ENCODE measurements around the gene APOD. TPM values are rescaled to one million over a fixed set of nuclear protein-coding genes. Genes with fewer than 3 reads are reported as not detected.

Gene APOD
- total RNA-seq, 1 donor from 2014 or later = 3.5 TPM

DNA sequence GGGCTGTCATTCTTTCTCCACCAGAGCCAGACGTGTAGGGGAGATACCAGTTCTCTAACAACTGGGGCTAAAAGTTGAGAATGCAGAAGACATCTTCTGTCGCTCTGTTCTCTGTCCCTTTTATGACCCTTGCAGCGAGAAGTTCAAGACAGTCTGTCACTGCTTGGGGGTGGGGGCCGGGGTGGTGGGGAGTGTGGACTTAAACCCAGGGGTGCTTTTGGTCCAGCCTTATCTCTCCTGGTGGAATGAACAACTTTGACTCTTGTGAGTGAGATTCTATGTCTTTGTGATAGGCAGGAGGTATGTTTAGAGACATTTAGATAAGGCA lies 767 bp upstream of the APOD start:
- no peak for ATAC-seq

DNA sequence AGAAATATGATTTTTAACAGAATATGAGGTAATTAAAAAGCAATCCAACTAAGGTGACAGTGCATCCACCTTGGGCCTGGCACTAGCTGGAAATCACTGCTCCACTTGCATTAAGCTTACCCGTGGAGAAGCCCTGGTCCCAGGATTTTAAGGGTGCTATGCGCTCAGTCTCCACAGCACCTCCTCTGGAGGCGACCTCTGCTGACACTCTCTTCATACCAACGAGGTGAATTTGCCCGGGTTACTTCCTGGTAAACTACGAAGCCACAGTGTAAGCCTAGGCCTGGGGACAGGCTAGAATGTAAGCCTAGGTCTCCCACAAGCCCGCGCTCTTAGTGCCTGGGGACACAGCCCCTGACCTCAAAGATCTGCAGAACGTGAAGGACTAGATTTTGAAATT lies 793 bp downstream of the APOD start:
- peak; percentile 26 for ATAC-seq

DNA sequence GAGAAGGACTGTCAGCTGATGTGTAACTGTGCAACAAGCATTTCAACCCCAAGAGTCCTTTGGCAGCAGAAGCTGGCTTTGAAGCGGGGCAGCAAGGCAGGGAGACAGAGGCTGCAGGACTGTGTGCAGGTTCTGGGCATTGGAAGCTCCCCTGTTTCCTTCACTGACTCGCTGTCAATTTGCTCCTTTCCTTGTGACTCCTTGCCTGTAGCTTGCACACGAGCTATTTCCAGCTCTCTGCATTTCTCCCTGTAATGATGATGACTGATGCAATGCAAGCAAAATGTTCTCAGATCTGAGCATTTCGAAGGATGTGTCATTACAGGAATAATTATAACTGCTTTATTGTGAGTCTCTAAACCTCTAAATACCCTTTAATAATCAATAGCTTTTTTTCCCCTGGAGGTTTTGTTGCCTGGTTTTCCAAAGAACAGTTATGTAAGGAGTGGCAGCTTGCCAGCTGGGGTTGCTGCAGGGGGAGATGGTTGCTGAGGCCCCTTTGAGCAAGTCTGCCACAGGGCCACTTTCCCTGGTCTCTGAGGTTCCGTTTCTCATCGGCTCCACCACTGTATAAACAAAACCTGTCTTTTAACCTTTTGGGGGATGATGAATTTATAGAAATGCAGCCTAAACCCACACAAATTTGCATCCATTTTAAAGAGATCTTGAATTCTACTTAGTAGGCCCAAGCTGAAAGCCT lies 2.8 kb downstream of the APOD start:
- ATAC-seq = no peak

DNA sequence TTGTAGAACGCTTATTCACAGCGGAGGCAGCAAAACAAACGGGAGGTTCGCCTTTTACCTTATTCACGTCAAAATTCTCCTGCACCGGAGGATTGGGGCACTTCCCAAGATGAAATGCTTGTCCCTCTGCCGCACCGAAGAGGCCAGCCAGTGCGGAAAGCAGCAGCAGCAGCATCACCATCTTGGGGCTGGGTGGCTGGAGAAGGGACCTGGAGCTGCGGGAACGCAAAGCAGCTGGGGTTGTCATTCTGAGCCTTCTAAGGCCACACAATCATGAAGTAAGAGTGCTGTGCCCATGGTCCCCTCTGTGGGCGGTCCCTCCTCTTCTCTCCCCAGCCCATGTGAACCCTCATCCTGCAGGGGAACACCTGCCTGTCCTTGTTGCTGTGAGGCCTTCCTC lies 4.5 kb downstream of the APOD start:
- ATAC-seq = no peak

DNA sequence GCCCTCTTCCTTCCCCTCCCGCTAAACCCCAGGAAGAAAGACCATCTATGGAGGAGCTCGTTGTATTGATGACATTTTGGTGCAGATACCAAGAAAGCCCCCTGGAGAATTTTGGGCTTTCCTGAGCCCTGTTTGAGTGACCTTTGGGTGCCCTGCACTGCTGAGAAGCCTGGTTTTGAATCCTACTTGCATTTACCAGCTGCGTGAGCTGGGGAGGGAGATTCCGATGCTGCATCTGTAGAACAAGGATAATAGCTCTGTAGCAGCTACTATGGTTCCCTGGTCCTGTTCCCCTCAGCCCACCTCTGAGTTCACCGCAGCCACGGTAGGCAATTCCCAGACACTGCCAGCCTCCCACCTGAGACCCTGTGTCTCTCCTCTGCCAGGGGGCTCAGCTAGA lies 5.2 kb downstream of the APOD start:
- no peak for ATAC-seq

DNA sequence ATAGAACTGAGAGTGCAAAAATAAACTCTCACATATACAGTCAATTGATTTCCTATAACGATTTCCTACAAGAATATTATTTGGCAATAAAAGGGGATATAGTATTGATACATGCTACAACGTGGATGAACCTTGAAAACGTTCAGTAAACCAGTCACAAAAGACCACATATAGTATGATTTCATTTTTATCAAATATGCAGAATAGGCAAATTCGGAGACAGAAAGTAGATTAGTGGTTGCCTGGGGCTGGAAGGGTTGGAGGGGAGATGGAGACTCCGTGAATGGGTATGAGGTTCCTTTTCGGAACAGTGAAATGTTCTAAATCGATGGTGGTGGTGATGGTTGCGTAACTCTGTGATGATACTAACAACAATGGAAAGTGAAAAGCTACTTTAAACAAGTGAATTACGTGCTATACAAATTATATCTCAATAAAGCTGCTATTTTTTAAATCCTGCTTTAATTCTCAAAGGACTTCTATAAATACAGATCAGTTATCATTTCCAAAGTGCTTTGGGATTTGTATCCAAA lies 6.0 kb downstream of the APOD start:
- ATAC-seq = no peak

DNA sequence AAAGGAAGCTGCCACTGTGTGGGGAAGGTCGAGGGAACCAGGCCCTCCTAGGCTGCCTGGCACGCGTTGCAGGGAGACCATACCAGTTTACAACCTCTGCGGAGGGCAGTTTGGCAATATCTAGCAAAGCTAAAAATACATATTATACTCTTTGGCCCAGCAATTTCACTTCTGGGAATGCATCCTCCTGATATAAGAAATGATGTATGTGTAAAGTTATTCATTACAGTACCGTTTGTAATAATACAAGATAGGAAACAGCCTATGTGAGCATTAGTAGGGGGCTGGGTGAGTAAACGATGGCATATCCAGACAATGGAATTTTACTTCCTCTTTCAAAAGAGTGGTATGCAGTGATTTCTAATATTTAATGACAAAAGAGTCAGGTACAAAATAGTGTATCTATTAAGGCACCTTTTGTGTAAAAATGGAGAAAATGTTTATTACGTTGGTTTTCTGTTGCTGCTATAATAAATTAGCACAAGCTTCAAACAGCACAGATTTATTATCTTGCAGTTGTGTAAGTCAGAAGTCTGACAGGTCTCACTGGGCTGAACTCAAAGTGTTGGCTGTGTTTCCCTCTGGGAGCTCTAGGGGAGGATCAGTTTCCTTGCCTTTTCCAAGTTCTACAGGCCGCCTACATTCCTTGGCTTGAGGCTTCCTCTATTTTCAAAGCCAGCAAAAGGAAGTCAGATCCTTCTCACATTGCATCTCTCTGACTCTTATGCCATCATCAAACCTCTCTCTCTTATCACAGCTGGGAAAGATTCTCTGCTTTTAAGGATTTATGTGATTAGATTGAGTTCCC lies 9.0 kb downstream of the APOD start:
- ATAC-seq = no peak

DNA sequence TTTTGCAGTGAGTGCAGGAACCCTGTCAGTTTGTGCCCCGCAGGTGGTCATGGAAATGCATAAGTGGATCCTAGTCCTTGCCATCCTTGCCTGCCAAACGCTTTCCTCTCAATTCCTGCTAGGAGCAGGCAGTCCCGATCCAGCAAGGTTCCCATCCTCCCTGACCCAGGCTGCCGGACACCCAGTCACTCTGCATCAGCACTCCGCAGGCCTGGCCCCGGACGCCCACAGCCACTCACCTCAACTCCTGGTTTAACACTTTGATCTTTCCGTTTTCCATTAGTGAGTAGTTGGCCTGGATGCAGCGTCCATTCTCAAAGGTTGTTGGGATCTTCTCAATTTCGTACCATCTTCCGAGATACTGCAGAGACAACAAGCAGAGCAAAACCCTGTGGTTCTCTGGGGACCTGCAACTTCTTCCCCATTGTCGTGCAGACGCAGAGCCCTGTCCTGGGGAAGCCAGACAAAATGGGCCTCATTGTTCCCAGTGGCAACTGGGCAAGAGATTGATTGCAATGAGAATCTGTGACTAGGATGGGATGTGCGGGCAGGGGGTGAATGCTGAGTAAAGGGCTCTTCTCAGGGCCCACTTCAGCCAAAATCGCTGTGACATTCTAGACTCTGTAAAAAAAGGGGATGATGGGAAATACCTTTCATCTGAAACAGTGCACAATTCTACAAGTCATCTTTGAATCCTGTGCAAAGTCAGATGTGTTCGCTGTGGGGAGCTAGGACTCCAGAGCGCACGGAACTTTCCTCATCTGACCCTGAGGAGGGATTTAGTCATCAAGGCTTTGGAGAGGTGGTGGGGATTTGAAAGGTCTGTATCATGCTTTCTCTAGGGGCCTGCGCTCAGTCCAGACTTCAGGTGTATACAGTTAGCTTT lies 9.9 kb downstream of the APOD start:
- no peak for ATAC-seq

DNA sequence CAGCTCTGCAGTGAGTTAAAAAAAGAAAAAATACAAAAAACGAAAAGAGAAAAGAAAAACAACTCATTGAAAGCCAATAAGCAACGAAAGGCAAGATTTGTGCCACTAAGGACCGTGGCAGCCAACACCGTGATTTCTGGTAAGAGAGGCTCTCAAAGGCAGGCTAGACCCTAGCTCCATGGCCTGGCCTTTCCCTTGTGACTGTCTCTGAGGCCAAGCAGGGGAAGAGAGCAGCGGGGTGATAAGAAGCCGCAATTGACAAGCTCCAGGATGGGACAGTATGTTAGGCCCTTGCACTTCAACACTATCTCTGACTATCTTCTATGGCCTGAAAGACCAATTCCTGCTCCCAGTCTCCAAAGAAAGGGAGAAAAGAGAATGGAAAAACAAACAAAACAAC lies 12.4 kb downstream of the APOD start:
- ATAC-seq = no peak

DNA sequence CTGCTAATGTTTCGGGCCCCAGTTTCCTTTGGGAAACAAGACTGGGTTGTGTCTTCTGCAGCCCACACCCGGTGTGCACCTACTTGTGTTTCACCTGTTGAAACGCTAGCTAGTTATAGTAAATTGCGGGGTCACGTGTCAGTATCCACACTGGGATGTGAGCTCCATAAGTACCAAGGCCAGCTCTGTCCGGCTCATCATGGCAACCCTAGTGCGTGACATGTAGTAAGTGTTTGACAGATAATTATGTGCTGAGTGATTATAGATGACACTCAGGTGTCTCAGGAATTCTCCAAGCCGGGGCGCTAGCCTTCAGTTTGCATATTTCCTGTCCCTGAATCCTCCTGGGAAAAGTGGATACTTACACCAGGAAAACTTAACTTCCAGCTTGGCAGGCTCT lies 12.8 kb downstream of the APOD start:
- no peak for ATAC-seq

DNA sequence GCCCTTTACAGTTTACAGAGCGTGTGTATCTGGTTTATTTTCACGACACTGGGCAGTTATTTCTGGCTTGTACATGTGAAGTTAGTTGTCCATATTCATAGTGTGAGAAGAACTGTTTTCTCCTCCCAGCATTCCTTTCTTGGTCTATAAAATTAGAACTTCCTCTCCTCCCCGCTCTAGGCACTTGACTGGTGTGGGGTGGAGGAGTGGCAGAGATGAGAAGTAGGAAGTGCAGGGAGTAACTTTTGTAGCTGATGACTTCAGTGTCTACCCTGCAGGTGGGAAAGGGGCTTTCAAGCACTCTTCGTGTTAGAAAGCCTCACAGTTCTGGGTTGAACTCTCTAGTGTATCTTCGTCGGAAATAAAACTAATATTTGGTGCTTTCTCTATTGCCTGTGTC lies 13.4 kb downstream of the APOD start:
- ATAC-seq = no peak

DNA sequence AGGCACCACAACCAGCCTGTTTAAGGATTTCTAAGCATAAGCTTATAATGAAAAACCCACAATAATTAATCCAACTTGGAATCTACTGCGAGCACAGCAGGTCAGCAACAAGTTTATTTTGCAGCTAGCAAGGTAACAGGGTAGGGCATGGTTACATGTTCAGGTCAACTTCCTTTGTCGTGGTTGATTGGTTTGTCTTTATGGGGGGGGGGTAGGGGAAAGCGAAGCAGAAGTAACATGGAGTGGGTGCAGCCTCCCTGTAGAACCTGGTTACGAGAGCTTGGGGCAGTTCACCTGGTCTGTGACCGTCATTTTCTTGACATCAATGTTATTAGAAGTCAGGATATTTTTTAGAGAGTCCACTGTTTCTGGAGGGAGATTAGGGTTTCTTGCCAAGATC lies 15.1 kb downstream of the APOD start:
- no peak for ATAC-seq

DNA sequence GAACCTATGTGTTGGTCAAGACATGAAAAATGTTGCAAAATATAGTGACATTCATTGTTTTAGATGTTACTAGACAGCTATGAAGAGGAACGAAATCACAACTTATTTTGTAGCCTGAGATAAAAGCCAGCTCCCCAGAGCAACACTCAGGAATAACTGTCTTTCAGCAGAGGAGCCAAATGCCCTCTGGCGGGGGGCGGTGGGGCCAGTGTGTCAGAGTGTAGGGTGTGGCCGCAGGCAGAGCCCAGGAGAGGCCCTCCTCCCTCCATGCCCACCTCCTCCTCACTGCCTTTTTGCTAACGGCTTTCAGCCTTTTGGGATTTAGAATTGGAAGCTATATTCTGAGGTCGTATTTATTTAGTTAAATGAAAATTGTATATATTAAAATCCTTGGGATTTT lies 16.9 kb downstream of the APOD start:
- no peak for ATAC-seq

DNA sequence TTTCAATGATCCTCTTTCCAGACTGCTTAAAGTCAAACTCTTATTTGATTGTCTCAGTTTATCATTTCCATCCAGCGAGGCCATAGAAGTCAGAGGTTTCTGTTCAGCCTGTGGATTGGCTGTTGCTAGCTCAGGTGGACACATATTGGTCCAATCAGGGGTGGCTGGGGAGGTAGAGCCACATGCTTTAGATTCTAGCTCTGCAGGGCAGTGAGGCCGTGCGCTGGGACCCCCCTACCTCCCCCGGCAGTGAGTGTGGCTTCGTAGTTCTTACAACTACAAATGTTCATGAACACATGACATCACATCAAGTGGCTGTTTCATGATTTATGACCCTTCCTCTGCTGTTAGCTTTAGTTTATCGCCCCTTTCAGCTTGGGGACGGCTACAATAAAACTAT lies 18.0 kb downstream of the APOD start:
- ATAC-seq = no peak

DNA sequence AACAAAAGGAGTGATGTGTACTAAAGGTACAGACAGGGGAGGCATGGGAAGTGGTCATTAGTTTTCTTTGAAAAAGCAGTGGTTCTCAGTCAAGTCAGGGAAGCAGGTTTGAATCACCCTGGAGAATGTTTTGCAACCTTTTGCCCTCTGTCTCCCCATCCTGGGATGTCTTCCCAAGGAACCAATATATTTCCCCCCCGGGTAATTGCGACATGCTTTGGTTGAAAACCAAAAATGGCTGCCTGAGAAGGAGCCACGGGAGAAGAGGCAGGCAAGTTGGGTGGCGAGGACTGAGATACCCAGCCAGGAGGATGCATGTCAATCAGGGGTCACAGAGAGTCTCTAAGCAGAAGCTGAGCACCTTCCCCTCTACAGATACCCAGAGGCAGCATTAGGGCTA lies 20.4 kb downstream of the APOD start:
- no peak for ATAC-seq

DNA sequence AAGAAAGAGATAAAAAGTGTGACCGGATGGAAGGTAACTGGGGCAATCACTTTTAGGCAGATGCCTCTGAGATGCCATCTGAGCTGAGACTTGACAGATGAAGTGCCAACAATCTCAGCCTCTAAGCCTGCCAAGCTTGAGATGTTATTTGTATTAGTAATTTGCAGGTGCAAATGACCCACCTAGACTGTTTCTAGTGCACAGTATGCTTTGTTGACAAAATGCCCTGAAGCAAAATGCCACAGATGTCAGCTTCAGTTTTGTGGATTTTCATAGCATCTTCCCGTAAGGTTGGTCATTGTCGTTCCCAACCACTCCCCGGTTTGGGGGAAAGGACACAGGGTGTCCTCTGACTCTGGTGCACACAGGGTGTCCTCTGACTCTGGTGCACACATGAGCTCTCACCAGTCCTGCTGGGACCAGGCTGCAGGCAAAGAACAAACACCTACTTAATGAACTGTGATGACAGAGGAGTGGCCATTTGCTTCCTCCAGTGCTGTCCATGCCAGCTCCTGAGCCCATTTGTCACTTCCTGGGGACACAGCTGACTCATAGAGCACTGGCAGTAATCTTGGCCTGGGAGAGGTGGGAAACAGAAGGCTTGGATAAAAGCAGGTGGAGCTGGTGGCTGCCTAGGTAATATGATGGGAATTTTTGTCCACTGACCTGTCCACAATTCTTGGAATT lies 23.9 kb downstream of the APOD start:
- ATAC-seq = peak; percentile 77

DNA sequence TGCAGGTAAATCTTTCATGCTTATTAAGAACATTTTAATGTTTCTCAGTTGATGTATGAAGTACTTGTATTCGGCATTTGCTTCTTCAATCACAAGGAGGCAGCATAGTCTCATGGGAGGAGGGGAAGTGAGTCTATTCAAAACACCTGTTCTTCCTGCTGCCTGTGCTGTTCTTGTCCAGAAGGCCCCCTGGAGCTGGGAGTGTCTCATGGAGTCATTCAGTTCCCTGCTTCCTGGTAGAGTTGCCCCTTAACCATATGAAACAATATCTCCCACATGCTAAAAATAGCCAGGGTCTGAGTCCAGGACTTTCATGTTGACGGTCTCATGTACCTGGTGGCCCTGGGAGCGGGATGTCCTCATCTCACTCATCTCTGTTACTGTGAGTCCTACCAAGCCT lies 25.1 kb downstream of the APOD start:
- peak; percentile 74 for ATAC-seq

DNA sequence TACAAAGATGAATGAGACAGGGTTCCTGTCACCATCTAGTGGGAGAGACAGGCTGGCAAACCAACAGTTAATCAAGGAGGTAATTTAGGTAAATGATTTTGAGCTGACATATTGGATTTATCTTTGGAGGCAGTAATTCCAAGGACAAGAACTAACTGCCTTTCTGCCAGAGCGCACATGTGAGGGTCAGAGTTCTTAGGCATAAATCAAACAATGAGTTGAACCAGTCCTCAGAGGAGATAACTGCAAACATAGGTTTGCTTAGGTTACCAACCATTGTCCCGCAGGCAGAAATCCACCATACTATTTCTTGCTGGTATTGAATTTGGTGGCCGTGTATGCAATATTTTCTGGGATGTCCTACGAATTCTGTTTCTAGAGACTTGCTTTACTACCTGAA lies 26.4 kb downstream of the APOD start:
- no peak for ATAC-seq

DNA sequence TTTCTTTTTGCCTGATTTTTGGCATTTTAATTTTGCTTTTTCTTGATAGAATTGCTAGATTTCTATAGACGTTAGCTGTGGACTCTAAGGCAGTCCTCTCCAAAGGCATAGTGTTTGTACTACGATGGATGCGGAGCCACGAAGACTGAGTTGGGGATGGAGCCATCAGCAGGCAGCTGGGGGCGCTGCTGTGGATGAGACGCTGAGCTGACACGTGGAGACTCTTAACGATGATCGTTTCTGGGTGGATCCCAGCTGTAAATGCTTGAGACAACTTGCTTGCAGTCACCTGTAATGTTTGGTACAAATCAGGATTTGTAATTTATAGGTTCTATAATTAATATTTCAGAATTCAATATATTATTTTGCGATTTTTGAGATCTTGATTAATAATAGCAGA lies 27.4 kb downstream of the APOD start:
- no peak for ATAC-seq

DNA sequence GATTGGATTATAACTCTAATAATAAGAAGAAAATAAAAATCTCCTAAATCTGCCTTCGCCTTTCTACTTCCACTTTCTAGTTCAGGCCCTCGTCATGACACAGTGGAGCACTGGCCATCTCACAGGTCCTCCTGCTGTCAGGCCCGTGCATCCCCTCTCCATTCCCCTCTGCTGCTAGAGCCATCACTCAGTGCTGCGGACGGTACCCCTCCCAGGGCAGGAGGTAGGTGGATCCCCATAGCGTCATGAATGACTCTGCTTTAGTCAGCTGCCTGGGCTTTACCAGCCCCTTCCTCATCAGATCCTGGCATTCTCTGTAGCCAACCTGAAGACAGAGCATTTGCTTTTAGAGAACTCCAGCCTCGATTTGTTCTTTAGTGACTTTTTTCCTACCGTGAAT lies 28.6 kb downstream of the APOD start:
- ATAC-seq = no peak

DNA sequence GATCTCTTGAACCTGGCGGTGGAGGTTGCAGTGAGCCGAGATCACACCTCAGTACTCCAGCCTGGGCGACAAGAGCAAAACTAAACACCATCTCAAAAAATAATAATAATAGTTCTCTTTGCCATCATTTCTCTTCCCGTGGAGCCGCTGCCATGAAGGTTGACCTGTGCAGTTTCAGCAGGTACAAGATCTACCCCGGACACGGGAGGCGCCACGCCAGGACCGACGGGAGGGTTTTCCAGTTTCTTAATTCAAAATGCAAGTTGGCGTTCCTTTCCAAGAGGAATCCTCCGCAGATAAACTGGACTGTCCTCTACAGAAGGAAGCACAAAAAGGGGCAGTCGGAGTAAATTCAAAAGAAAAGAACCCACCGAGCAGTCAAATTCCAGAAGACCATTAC lies 29.3 kb downstream of the APOD start:
- ATAC-seq = no peak

DNA sequence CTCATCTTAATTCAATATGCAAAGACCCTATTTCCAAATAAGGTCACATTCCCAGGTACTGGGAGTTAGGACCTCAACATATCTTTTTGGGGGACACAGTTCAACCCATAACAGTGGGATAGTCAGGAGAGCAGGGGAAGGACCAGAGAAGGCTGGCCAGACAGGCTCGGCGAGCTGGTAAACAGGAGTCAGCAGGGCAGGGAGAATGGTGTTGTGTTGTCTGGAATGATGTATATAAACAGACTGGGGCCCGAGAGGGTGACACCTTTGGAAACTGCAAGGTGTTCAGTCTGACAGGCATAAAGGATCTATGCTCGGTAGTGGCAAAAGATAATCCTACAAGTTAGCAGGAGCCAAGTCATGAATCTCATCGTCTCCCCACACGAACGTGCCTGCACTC lies 30.5 kb downstream of the APOD start:
- ATAC-seq = peak; percentile 62

Measured in esophagus mucosa (tissue), 1 donor.